ENCODE data around the gene SHISA3.
"Not testable (repeated sequence)": the region's sequence is repeated elsewhere in the genome, so short reads cannot be mapped to it uniquely, and the experiment has no call there.

Gene SHISA3

GRCh38 chr4:42396752-42397634 lies at the start of gene SHISA3:
Gene SHISA3 (plus strand): TSS chr4:42397488. CDS start chr4:42398057, 569 bp downstream.
- no peak for DNase-seq (ENCODE audit: low spot score)

- DNase-seq (ENCODE audit: low spot score), result no peak
Measured at GRCh38 chr4:42348247-42348646, 49.0 kb upstream of the SHISA3 start.

- DNase-seq (ENCODE audit: low spot score), result no peak
Measured at GRCh38 chr4:42348692-42349091, 48.6 kb upstream of the SHISA3 start.

GRCh38 chr4:42350611-42351182 lies 46.6 kb upstream of the SHISA3 start:
- no peak for DNase-seq (ENCODE audit: low spot score)

- no peak for DNase-seq (ENCODE audit: low spot score)
Measured at GRCh38 chr4:42352049-42352448, 45.2 kb upstream of the SHISA3 start.

- DNase-seq (ENCODE audit: low spot score), result no peak
Measured at GRCh38 chr4:42357325-42357724, 40.0 kb upstream of the SHISA3 start.

- DNase-seq (ENCODE audit: low spot score), result no peak
Measured at GRCh38 chr4:42359711-42360110, 37.6 kb upstream of the SHISA3 start.

GRCh38 chr4:42360256-42360669 lies 37.0 kb upstream of the SHISA3 start:
- no peak for DNase-seq (ENCODE audit: low spot score)

- no peak for DNase-seq (ENCODE audit: low spot score)
Measured at GRCh38 chr4:42361456-42361855, 35.8 kb upstream of the SHISA3 start.

- no peak for DNase-seq (ENCODE audit: low spot score)
Measured at GRCh38 chr4:42362591-42362990, 34.7 kb upstream of the SHISA3 start.

GRCh38 chr4:42363614-42364013 lies 33.7 kb upstream of the SHISA3 start:
- no peak for DNase-seq (ENCODE audit: low spot score)

GRCh38 chr4:42364266-42365053 lies 32.8 kb upstream of the SHISA3 start:
- DNase-seq (ENCODE audit: low spot score), result no peak

- DNase-seq (ENCODE audit: low spot score), result no peak
Measured at GRCh38 chr4:42366959-42367358, 30.3 kb upstream of the SHISA3 start.

GRCh38 chr4:42369489-42369888 lies 27.8 kb upstream of the SHISA3 start:
- no peak for DNase-seq (ENCODE audit: low spot score)

- DNase-seq (ENCODE audit: low spot score), result no peak
Measured at GRCh38 chr4:42371305-42372252, 25.7 kb upstream of the SHISA3 start.

GRCh38 chr4:42372303-42372702 lies 25.0 kb upstream of the SHISA3 start:
- DNase-seq (ENCODE audit: low spot score), result not testable (repeated sequence)

GRCh38 chr4:42377497-42377896 lies 19.8 kb upstream of the SHISA3 start:
- DNase-seq (ENCODE audit: low spot score), result no peak

- DNase-seq (ENCODE audit: low spot score), result no peak
Measured at GRCh38 chr4:42381666-42382065, 15.6 kb upstream of the SHISA3 start.

GRCh38 chr4:42385516-42385915 lies 11.8 kb upstream of the SHISA3 start:
- no peak for DNase-seq (ENCODE audit: low spot score)

- DNase-seq (ENCODE audit: low spot score), result no peak
Measured at GRCh38 chr4:42390622-42391354, 6.5 kb upstream of the SHISA3 start.

GRCh38 chr4:42391355-42391664 lies 6.0 kb upstream of the SHISA3 start:
- no peak for DNase-seq (ENCODE audit: low spot score)
